Esophagus (tissue), 2 donors: Measurements from ENCODE around the gene SMARCD3. TPM values are rescaled to one million over a fixed set of nuclear protein-coding genes. Genes with fewer than 3 reads are reported as not detected.

ENCODE experiments used
- H3K27ac ChIP-seq, 2 donors: one replicate each; pipeline ENCODE4 v1.5.1; 2013; ENCODE audit warnings: low read depth in 2 of 2, mild to moderate bottlenecking in 2 of 2, inconsistent platforms in 1 of 2, low read length in 1 of 2, moderate library complexity in 1 of 2
- H3K27me3 ChIP-seq, 2 donors: one replicate each; pipeline ENCODE4 v1.6.1; 2013; ENCODE audit warnings: low read length in 2 of 2, control low read depth in 1 of 2, mild to moderate bottlenecking in 1 of 2; ENCODE audit not compliant: insufficient read depth in 2 of 2, control insufficient read depth in 1 of 2
- H3K36me3 ChIP-seq, 2 donors: one replicate each; pipeline ENCODE4 v1.6.1; 2013; ENCODE audit warnings: low read length in 1 of 2; ENCODE audit not compliant: control insufficient read depth in 2 of 2, insufficient read depth in 2 of 2
- H3K4me1 ChIP-seq, 2 donors: one replicate each; pipeline ENCODE4 v1.6.1; 2013; ENCODE audit warnings: low read length in 1 of 2; ENCODE audit not compliant: control insufficient read depth in 2 of 2, insufficient read depth in 2 of 2
- H3K4me3 ChIP-seq, 2 donors: one replicate each; pipeline ENCODE4 v1.5.1; 2013; ENCODE audit warnings: low read length in 2 of 2, mild to moderate bottlenecking in 2 of 2, low read depth in 1 of 2, moderate library complexity in 1 of 2
- H3K9me3 ChIP-seq, 2 donors: one replicate each; pipeline ENCODE4 v1.6.1; 2013; ENCODE audit warnings: mild to moderate bottlenecking in 2 of 2, low read depth in 1 of 2, low read length in 1 of 2, moderate library complexity in 1 of 2; ENCODE audit not compliant: control insufficient read depth in 2 of 2, insufficient read depth in 1 of 2
- WGBS, 2 donors: extraction: QIAGEN DNeasy Blood & Tissue Kit; methylation state at CpG; one replicate each; pipeline ENCODE4 v1.1.7; 2013; 5-methylcytosine and 5-hydroxymethylcytosine counted together
- polyA plus RNA-seq, 2 donors: library from polyadenylated mRNA; stranded (reverse); fragments of 200-250 nt; gene quantifications; one replicate each; pipeline ENCODE4 v1.2.3, GENCODE V29; 2013
- donor health status: healthy with polysubstance abuse.
- donor health status: Bipolar disorder and iron deficiency.

Gene SMARCD3
- polyA plus RNA-seq, 2 donors, result 7.5 to 8.3 TPM

DNA sequence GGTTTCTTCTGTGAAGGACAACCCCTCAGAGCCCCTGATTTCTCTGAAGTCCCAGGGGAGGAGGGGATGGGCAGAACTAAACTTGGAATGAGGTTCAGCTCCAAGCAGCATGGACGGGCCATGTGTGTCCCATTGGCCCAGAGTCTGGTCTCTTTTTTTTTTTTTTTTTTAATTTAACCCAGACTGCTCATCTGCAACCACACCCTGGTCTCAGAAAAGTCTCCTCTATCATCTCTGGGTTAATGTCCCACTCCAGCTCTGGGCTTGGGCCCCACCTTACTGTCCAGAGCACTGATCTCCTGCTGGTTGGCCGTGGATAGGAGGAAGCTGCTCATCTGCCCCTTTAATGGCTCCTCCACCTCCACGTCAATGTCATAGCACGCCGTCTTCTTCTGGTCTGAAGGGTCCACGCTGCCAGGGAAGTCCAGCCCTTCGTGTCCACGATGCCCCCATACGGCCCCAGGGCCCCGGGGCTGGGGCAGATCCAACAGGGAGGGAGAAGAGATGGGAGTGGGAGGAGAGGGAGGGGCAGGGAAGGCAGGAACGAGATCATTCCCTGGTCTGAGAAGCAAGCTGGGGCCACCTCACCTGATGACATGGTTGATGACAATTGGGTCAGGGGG, 8.5 kb downstream of the SMARCD3 start:
- H3K4me1 ChIP-seq, result peaks cover 4 to 5% of the 10 kb centered on the region in 2 donors
- H3K4me3 ChIP-seq, result no peak overlapping the region
- H3K36me3 ChIP-seq, result peaks cover 5 to 38% of the 10 kb centered on the region in 2 donors
- no peaks in the 10 kb centered on the region for H3K27me3 ChIP-seq
- WGBS, 2 donors, result 59 to 61% methylated on average over 11 of the region's 11 CpGs
- no peaks in the 10 kb centered on the region for H3K9me3 ChIP-seq
- no peak overlapping the region for H3K27ac ChIP-seq

DNA sequence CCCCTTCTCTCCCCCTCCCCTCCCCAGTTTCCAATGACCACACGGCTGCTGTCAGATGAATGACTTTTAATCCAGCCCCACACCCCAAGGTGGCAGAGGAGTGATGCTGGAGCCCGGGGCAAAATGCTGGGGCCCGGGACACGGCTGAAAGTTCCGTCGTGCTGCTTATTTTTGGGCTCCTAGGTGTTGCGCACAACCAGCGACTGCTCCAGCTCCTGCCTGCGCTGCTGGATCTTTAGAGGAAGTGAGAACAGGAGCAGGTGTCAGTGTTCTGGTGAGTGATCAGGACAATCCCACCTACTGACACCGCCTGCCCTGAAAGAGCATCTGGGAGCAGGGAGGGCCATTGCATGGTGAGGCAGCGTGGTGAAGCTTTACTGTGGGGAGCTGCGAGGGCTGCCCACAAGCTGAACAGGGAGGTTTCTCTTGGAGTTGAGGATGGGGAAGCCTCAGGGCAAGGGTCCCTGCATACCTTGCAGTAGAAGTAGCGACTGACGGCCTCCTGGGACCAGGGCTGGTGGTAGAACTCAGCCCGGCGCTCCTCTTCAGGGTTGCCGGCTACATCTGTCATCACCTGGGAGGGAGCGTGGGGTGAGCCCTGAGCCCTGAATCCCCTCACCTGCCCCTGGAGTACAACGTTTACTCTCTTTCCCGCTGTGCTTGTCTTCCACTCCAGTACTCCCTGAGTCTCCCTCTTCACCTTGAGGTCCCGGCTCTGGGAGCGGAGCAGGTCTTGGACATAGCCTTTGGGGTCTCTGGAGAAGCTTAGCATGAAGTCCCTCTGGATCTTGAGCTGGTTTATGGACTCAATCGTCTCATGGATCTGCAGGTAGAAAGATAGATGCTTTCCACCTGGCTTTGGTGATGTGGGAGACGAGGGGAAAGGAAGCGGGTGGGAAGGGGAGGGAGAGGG, 9.3 kb downstream of the SMARCD3 start:
- Histone ChIP-seq H3K4me1 (peaks cover 3% of the 10 kb centered on the region in 2 donors), H3K27ac (no peak overlapping the region), H3K4me3 (no peak overlapping the region), H3K27me3 (no peaks in the 10 kb centered on the region), H3K9me3 (no peaks in the 10 kb centered on the region), H3K36me3 (peaks cover 5 to 39% of the 10 kb centered on the region in 2 donors)
- WGBS, 2 donors, result 88% methylated on average over 25 of the region's 25 CpGs

- H3K4me1 ChIP-seq, result peaks cover 2 to 5% of the 10 kb centered on the region in 2 donors
- WGBS, 2 donors, result 73 to 78% methylated on average over 17 of the region's 17 CpGs
Measured at GRCh38 chr7:151238190-151238810, 10.2 kb downstream of the SMARCD3 start.

DNA sequence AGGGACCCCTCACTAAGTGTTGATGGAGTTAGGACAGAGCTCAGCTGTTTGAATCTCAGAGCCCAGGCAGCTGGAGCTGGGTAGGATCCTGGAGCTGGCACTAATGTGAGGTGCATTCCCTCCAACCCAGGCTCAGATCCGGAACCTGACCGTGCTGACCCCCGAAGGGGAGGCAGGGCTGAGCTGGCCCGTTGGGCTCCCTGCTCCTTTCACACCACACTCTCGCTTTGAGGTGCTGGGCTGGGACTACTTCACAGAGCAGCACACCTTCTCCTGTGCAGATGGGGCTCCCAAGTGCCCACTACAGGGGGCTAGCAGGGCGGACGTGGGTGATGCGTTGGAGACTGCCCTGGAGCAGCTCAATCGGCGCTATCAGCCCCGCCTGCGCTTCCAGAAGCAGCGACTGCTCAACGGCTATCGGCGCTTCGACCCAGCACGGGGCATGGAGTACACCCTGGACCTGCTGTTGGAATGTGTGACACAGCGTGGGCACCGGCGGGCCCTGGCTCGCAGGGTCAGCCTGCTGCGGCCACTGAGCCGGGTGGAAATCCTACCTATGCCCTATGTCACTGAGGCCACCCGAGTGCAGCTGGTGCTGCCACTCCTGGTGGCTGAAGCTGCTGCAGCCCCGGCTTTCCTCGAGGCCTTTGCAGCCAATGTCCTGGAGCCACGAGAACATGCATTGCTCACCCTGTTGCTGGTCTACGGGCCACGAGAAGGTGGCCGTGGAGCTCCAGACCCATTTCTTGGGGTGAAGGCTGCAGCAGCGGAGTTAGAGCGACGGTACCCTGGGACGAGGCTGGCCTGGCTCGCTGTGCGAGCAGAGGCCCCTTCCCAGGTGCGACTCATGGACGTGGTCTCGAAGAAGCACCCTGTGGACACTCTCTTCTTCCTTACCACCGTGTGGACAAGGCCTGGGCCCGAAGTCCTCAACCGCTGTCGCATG, 11.0 kb downstream of the SMARCD3 start:
- Histone ChIP-seq H3K27me3 (no peaks in the 10 kb centered on the region), H3K27ac (no peak overlapping the region), H3K4me3 (no peak overlapping the region), H3K36me3 (peaks cover 5 to 39% of the 10 kb centered on the region in 2 donors), H3K4me1 (peaks cover 3 to 6% of the 10 kb centered on the region in 2 donors), H3K9me3 (no peaks in the 10 kb centered on the region)
- 87 to 89% methylated on average over 44 of the region's 44 CpGs for WGBS, 2 donors

More at GRCh38 chr7:151238190-151238810, 10.2 kb downstream of the SMARCD3 start:
- Histone ChIP-seq H3K36me3 (peaks cover 5 to 39% of the 10 kb centered on the region in 2 donors), H3K27me3 (no peaks in the 10 kb centered on the region), H3K4me3 (no peak overlapping the region), H3K9me3 (no peaks in the 10 kb centered on the region), H3K27ac (no peak overlapping the region)

DNA sequence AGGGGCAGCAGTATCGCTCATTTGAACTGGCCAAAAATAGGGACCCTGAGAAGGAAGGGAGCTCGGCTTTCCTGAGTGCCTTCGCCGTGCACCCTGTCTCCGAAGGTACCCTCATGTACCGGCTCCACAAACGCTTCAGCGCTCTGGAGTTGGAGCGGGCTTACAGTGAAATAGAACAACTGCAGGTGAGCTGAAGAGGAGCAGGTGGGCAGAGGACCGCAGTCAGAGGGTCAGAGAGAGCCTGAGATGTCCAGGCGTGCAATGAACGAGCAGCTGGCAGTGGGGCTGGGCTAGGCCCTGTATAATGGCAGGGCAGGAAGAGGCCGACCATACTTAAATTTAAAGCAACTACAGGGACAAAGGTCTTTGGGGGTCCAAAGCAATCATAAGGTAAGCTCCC, 12.1 kb downstream of the SMARCD3 start:
- H3K36me3 ChIP-seq, result peaks cover 5 to 39% of the 10 kb centered on the region in 2 donors
- H3K9me3 ChIP-seq, result no peaks in the 10 kb centered on the region
- no peak overlapping the region for H3K27ac ChIP-seq
- H3K27me3 ChIP-seq, result no peaks in the 10 kb centered on the region
- no peak overlapping the region for H3K4me3 ChIP-seq
- H3K4me1 ChIP-seq, result peaks cover 3 to 10% of the 10 kb centered on the region in 2 donors
- WGBS, 2 donors, result 90 to 91% methylated on average over 13 of the region's 13 CpGs

GRCh38 chr7:151235091-151235787, 13.3 kb downstream of the SMARCD3 start:
- WGBS, 2 donors, result 88 to 89% methylated on average over 28 of the region's 28 CpGs
- Histone ChIP-seq H3K9me3 (no peaks in the 10 kb centered on the region), H3K27me3 (no peaks in the 10 kb centered on the region), H3K4me3 (no peak overlapping the region), H3K36me3 (peaks cover 5 to 36% of the 10 kb centered on the region in 2 donors), H3K27ac (no peak overlapping the region), H3K4me1 (peaks cover 3 to 10% of the 10 kb centered on the region in 2 donors)

- Histone ChIP-seq H3K4me1 (peaks cover 3 to 10% of the 10 kb centered on the region in 2 donors), H3K27ac (no peak overlapping the region), H3K9me3 (no peaks in the 10 kb centered on the region), H3K4me3 (peak overlapping the region in 1 of 2 donors; percentile 72), H3K27me3 (no peaks in the 10 kb centered on the region), H3K36me3 (peaks cover 5 to 29% of the 10 kb centered on the region in 2 donors)
- 70 to 74% methylated on average over 9 of the region's 9 CpGs for WGBS, 2 donors
Measured at GRCh38 chr7:151233804-151234203, 14.7 kb downstream of the SMARCD3 start.

DNA sequence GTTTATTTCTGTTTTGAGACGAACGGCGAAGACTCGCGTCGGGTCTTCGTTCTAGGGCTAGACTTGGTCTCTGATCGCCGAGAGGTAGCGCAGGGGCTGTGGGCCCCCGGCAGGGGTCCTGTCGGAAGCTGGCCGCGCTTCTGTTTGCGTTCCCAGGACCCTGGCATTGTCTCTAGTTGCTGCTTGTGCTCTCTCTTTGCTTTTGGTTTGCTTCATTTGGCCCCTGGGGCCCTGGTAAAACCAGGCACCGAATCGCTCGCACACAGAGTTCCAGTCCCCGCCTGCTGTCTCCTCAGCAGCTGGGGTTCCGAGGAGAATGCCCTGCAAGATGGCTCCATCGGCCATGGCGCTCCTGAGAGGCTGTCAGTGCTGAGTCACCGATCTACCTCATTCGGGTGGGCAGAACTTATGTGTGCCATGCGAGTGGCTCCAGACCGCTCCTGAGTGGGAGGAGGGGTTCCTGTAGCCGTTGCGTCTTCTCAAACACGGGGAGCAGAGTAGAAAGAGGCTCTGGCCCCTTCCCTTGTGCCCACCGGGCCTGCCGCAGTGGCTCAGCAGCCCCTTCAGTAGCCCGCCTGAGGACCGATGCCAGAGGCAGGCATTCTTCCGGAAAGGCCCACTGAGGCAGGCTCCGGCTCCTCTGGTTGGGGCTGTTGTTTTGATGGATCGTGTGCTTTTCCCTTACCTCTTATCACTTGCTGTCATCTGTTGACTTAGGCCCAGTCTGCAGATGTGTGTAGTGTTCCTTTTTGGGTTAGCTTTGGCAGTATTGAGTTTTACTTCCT, 15.4 kb downstream of the SMARCD3 start:
- Histone ChIP-seq H3K27ac (peak overlapping the region; percentile 67 to 73), H3K4me3 (peak overlapping the region; percentile 72 to 95), H3K27me3 (no peaks in the 10 kb centered on the region), H3K4me1 (peaks cover 3 to 10% of the 10 kb centered on the region in 2 donors), H3K36me3 (peaks cover 5 to 24% of the 10 kb centered on the region in 2 donors), H3K9me3 (no peaks in the 10 kb centered on the region)
- 7 to 8% methylated on average over 36 of the region's 36 CpGs for WGBS, 2 donors
